Fibroblast of pulmonary artery (primary cell): Measurements from ENCODE around the gene HPSE.

Experiments used
- DNase-seq: peaks from one replicate; pipeline ENCODE4 v3.0.0-alpha.2; 2010; ENCODE audit warnings: low read depth
- H3K4me3 ChIP-seq: replicated peaks from 2 replicates; pipeline ENCODE4 v1.5.1; 2011; ENCODE audit warnings: low read depth, mild to moderate bottlenecking, control low read depth, low read length, moderate library complexity
- CTCF ChIP-seq: IDR thresholded peaks from 2 replicates; pipeline ENCODE4 v1.5.1; 2011; ENCODE audit warnings: mild to moderate bottlenecking, control low read depth, low read length, inconsistent platforms; ENCODE audit errors: missing control alignments

HPSE gene

GRCh38 chr4:83259586-83259985 is 75.1 kb downstream of the HPSE start:
- DNase-seq: no peak
- no peak overlapping the region for H3K4me3 ChIP-seq
- no peak for TF ChIP-seq CTCF

- no peak overlapping the region for H3K4me3 ChIP-seq
- DNase-seq: no peak
- no peak for TF ChIP-seq CTCF
Observed at GRCh38 chr4:83258461-83258860, 76.2 kb downstream of the HPSE start.

- H3K4me3 ChIP-seq: no peak overlapping the region
- TF ChIP-seq CTCF: no peak
- no peak for DNase-seq
Observed at GRCh38 chr4:83257811-83258210, 76.8 kb downstream of the HPSE start.

GRCh38 chr4:83255584-83255983 is 79.1 kb downstream of the HPSE start:
- no peak for TF ChIP-seq CTCF
- DNase-seq: peak; percentile 76

GRCh38 chr4:83252782-83253405 is 81.8 kb downstream of the HPSE start:
- H3K4me3 ChIP-seq: no peak overlapping the region
- peak; percentile 81 for DNase-seq
- peak; percentile 80 for TF ChIP-seq CTCF

More at GRCh38 chr4:83255584-83255983, 79.1 kb downstream of the HPSE start:
- H3K4me3 ChIP-seq: no peak overlapping the region

- no peak overlapping the region for H3K4me3 ChIP-seq
- DNase-seq: no peak
- TF ChIP-seq CTCF: no peak
Observed at GRCh38 chr4:83251447-83251830, 83.2 kb downstream of the HPSE start.

GRCh38 chr4:83250687-83251446 is 83.8 kb downstream of the HPSE start:
- no peak for TF ChIP-seq CTCF
- H3K4me3 ChIP-seq: no peak overlapping the region
- DNase-seq: no peak
